Transverse colon (tissue), 4 donors: Measurements from ENCODE around the gene SIT1. TPM values are rescaled to one million over a fixed set of nuclear protein-coding genes. Genes with fewer than 3 reads are reported as not detected.

ENCODE experiments used
- DNase-seq: peaks from one replicate; pipeline ENCODE4 v3.0.0-alpha.2; 2019
- H3K27ac ChIP-seq, 4 donors: fragments of 200-600 bp; sonication (generic); 2 replicates each; pipeline ENCODE4 v1.5.1; 2016 to 2018; ENCODE audit warnings: inconsistent platforms in 4 of 4
- H3K27me3 ChIP-seq: fragments of 200-600 bp; sonication (generic); 2 replicates; pipeline ENCODE4 v1.5.1; 2017; ENCODE audit warnings: inconsistent platforms
- H3K36me3 ChIP-seq, 4 donors: fragments of 200-600 bp; sonication (generic); 2 replicates each; pipeline ENCODE4 v1.5.1; 2017 to 2019; ENCODE audit warnings: inconsistent platforms in 4 of 4
- H3K4me1 ChIP-seq, 4 donors: fragments of 200-600 bp; sonication (generic); 2 replicates each; pipeline ENCODE4 v1.5.1; 2017 to 2020; ENCODE audit warnings: inconsistent platforms in 4 of 4
- H3K4me3 ChIP-seq, 4 donors: fragments of 200-600 bp; sonication (generic); 1 replicate in 1 of 4; 2 replicates in 3 of 4; pipeline versions ENCODE4 v1.5.1 to v1.6.1; 2017 to 2019; ENCODE audit warnings: inconsistent platforms in 4 of 4
- H3K9me3 ChIP-seq, 2 donors: fragments of 200-600 bp; sonication (generic); 2 replicates each; pipeline ENCODE4 v1.5.1; 2017 to 2019; ENCODE audit warnings: inconsistent platforms in 2 of 2
- CTCF ChIP-seq, 5 experiments: fragments of 200-600 bp in 3 of 5; fragments of 450-650 bp in 2 of 5; sonication (generic) in 3 of 5; IDR thresholded peaks; 1 replicate in 2 of 5; 2 replicates in 3 of 5; pipeline ENCODE4 v1.5.1; 2016 to 2017; ENCODE audit warnings: antibody characterized with exemption in 5 of 5, inconsistent platforms in 3 of 5, mild to moderate bottlenecking in 2 of 5, moderate library complexity in 1 of 5
- EP300 ChIP-seq: sonication (generic); formaldehyde crosslinking; IDR thresholded peaks from one replicate; pipeline ENCODE4 v1.6.1; 2017; ENCODE audit warnings: antibody characterized with exemption, low read depth
- POLR2A ChIP-seq: fragments of 450-650 bp; IDR thresholded peaks from one replicate; pipeline ENCODE4 v1.6.1; 2016; ENCODE audit warnings: antibody characterized with exemption, mild to moderate bottlenecking, moderate library complexity
- POLR2AphosphoS5 ChIP-seq, 3 donors: sonication (generic); formaldehyde crosslinking; IDR thresholded peaks; one replicate each; pipeline ENCODE4 v1.6.1; 2016; ENCODE audit warnings: antibody characterized with exemption in 3 of 3
- WGBS, 2 donors: methylation state at CpG; one replicate each; pipeline ENCODE4 v1.1.5; 2018; ENCODE audit warnings: low coverage in 1 of 2; 5-methylcytosine and 5-hydroxymethylcytosine counted together
- in situ Hi-C, 4 donors: fragments of 200-750 bp; cut with MboI; loops; one replicate each; pipeline versions ENCODE4 v1.15.0 to v1.15.1; 2017; ENCODE audit warnings: low sequenced_read_pairs in 3 of 4, low pct_ligation_motif_present in 1 of 4, low pct_unique_long_range_greater_than_20kb in 1 of 4
- intact Hi-C: fragments of 100-400 bp; cut with DNase I; formaldehyde crosslinking; loops from one replicate; pipeline ENCODE4 v1.15.1; 2023; ENCODE audit warnings: low total_unique reads
- total RNA-seq, 4 donors: library from RNA; depleted of rRNA; stranded (reverse); fragments of >200 nt; gene quantifications; one replicate each; pipeline ENCODE4 v1.1.0, GENCODE V29; 2016

The SIT1 gene
- total RNA-seq, 4 donors from 2014 or later = 1.2 to 6.7 (median 3.8) TPM; not detected in 1

DNA sequence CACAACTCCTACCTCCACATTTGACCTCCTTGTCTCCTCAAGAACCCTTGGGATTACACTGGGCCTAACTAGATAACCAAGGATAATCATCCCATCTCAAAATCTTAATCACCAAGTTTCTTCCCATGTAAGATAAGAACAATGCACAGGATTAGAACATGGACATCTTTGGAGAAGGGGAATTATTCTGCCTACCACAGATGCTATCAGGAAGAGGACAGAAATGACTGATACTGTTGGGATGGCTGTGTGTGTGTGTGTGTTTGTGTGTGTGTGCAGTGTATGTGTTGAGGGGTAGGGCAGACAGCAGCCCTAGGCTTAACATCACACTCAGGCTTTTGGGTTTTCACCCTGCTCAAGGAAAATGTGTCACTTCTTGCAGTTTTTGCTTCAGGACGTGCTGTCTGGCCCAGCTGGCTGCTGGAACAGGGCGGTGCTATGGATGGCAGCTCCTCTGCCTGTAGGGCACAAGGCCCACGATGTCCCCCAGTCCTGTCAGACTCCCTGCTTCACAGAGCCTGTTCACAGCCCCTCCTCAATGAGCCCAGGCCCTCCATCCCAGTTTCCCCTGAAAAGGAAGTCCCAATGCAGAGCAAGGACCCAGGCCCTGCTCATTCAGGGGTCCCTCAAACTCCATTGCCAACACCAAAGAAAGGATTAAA lies 30.7 kb upstream of the SIT1 start:
- 68 to 100% methylated on average over 1 to 3 of the region's 3 CpGs for WGBS, 2 donors
- Histone ChIP-seq H3K27me3 (no peaks in the 10 kb centered on the region), H3K4me1 (peaks cover 0 to 12% (median 0%) of the 10 kb centered on the region in 4 donors), H3K4me3 (no peak overlapping the region), H3K9me3 (no peaks in the 10 kb centered on the region), H3K27ac (peak overlapping the region; percentile 29 to 95 (median 92)), H3K36me3 (peaks cover 0 to 6% (median 0%) of the 10 kb centered on the region in 4 donors)
- in situ Hi-C loops = loop anchor here in 1 of 4 donors (25.0 kb wide), 1 partner anchor 694 kb away; the partner anchor contains the start of gene DNAJB5
- intact Hi-C loops = no loop called here
- no peak for DNase-seq
- TF ChIP-seq CTCF (IDR thresholded peaks at IDR 0.05) (no peak), EP300 (no peak), POLR2A (no peak), POLR2AphosphoS5 (IDR thresholded peaks at IDR 0.05) (peak in 1 of 3 donors; percentile 46)

GRCh38 chr9:35680331-35681105 lies 29.8 kb upstream of the SIT1 start:
- Histone ChIP-seq H3K4me3 (no peak overlapping the region), H3K9me3 (no peaks in the 10 kb centered on the region), H3K4me1 (peaks cover 6 to 16% (median 9%) of the 10 kb centered on the region in 4 donors), H3K36me3 (peaks cover 0 to 6% (median 0%) of the 10 kb centered on the region in 4 donors), H3K27ac (peak overlapping the region; percentile 24 to 95 (median 92)), H3K27me3 (no peaks in the 10 kb centered on the region)
- in situ Hi-C loops = loop anchor here in 1 of 4 donors (25.0 kb wide), 1 partner anchor 693 kb away; the partner anchor contains the start of gene DNAJB5
- 40 to 64% methylated on average over 1 to 15 of the region's 15 CpGs for WGBS, 2 donors
- intact Hi-C loops = no loop called here
- peak in 1 of 3 donors; percentile 65 for TF ChIP-seq POLR2AphosphoS5 (IDR thresholded peaks at IDR 0.05)
- TF ChIP-seq CTCF (IDR thresholded peaks at IDR 0.05) = no peak
- DNase-seq = no peak

DNA sequence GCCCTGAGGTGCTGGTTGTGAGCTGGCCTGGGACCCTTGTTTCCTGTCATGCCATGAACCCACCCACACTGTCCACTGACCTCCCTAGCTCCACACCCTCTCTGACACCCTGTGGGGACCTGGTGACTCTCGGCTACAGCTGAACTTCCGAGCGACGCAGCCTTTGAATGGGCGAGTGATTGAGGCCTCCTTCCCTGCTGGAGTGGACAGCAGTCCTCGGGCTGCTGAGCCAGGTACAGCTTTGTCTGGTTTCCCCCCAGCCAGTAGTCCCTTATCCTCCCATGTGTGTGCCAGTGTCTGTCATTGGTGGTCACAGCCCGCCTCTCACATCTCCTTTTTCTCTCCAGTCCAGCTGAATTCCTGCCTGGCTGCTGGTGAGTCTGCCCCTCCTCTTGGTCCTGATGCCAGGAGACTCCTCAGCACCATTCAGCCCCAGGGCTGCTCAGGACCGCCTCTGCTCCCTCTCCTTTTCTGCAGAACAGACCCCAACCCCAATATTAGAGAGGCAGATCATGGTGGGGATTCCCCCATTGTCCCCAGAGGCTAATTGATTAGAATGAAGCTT lies 29.1 kb upstream of the SIT1 start:
- DNase-seq = no peak
- TF ChIP-seq POLR2AphosphoS5 (IDR thresholded peaks at IDR 0.05) (peak in 1 of 3 donors; percentile 48), EP300 (no peak), CTCF (IDR thresholded peaks at IDR 0.05) (no peak), POLR2A (no peak)
- intact Hi-C loops (no loop called here), in situ Hi-C loops (loop anchor here in 1 of 4 donors (25.0 kb wide), 1 partner anchor 693 kb away; the partner anchor contains the start of gene DNAJB5)
- Histone ChIP-seq H3K9me3 (no peaks in the 10 kb centered on the region), H3K27ac (peak overlapping the region in 3 of 4 donors; percentile 91 to 95 (median 92)), H3K4me3 (no peak overlapping the region), H3K4me1 (peaks cover 6 to 16% (median 13%) of the 10 kb centered on the region in 4 donors), H3K27me3 (no peaks in the 10 kb centered on the region), H3K36me3 (no peaks in the 10 kb centered on the region)
- 20 to 85% methylated on average over 1 to 8 of the region's 8 CpGs for WGBS, 2 donors

DNA sequence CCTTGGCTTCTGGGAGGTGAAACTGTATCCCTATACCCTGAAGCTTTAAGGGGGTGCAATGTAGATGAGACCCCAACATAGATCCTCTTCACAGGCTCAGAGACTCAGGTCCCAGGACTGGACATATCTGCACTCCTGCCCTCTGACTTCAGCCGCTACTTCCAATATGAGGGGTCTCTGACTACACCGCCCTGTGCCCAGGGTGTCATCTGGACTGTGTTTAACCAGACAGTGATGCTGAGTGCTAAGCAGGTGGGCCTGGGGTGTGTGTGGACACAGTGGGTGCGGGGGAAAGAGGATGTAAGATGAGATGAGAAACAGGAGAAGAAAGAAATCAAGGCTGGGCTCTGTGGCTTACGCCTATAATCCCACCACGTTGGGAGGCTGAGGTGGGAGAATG lies 28.4 kb upstream of the SIT1 start:
- no peak overlapping the region for H3K4me3 ChIP-seq
- no peaks in the 10 kb centered on the region for H3K9me3 ChIP-seq
- no peaks in the 10 kb centered on the region for H3K36me3 ChIP-seq
- TF ChIP-seq POLR2A (no peak), POLR2AphosphoS5 (IDR thresholded peaks at IDR 0.05) (peak in 1 of 3 donors; percentile 2)
- in situ Hi-C loops (loop anchor here in 1 of 4 donors (25.0 kb wide), 1 partner anchor 692 kb away; the partner anchor contains the start of gene DNAJB5), intact Hi-C loops (no loop called here)
- peaks cover 6 to 16% (median 12%) of the 10 kb centered on the region in 4 donors for H3K4me1 ChIP-seq
- 40 to 92% methylated on average over 1 to 5 of the region's 5 CpGs for WGBS, 2 donors
- DNase-seq = no peak
- H3K27ac ChIP-seq = no peak overlapping the region
- H3K27me3 ChIP-seq = no peaks in the 10 kb centered on the region
